Measurements from ENCODE around the gene FANCD2OS. TPM values are rescaled to one million over a fixed set of nuclear protein-coding genes. Genes with fewer than 3 reads are reported as not detected.
"Not testable (repeated sequence)": the region's sequence is repeated elsewhere in the genome, so short reads cannot be mapped to it uniquely, and the experiment has no call there.

The FANCD2OS gene
- total RNA-seq, 2 donors from 2014 or later, result not detected

GRCh38 chr3:10121064-10121463 is 13.0 kb upstream of the FANCD2OS start:
- no peak for ATAC-seq (replicated peaks)
- no peaks in the 10 kb centered on the region for H3K27me3 Mint-ChIP-seq
- peaks cover 22% of the 10 kb centered on the region for H3K4me1 Mint-ChIP-seq
- H3K27ac Mint-ChIP-seq, result peak overlapping the region; percentile 21
- H3K36me3 Mint-ChIP-seq (ENCODE audit: low read depth), result peaks cover 93% of the 10 kb centered on the region
- no peaks in the 10 kb centered on the region for H3K9me3 Mint-ChIP-seq
- H3K4me3 Mint-ChIP-seq, result no peak overlapping the region

- H3K27ac Mint-ChIP-seq, result no peak overlapping the region
Observed at GRCh38 chr3:10119376-10119775, 11.3 kb upstream of the FANCD2OS start.

GRCh38 chr3:10116928-10117327 is 8.9 kb upstream of the FANCD2OS start:
- no peaks in the 10 kb centered on the region for H3K9me3 Mint-ChIP-seq
- no peaks in the 10 kb centered on the region for H3K27me3 Mint-ChIP-seq
- peaks cover 64% of the 10 kb centered on the region for H3K36me3 Mint-ChIP-seq (ENCODE audit: low read depth)
- ATAC-seq (replicated peaks), result no peak
- H3K4me1 Mint-ChIP-seq, result peaks cover 10% of the 10 kb centered on the region
- H3K4me3 Mint-ChIP-seq, result peak overlapping the region; percentile 95
- peak overlapping the region; percentile 94 for H3K27ac Mint-ChIP-seq

More at GRCh38 chr3:10119376-10119775, 11.3 kb upstream of the FANCD2OS start:
- Mint-ChIP-seq H3K9me3 (no peaks in the 10 kb centered on the region), H3K36me3 (ENCODE audit: low read depth) (peaks cover 85% of the 10 kb centered on the region), H3K27me3 (no peaks in the 10 kb centered on the region), H3K4me1 (peaks cover 17% of the 10 kb centered on the region), H3K4me3 (no peak overlapping the region)
- ATAC-seq (replicated peaks), result no peak

- Mint-ChIP-seq H3K4me3 (peak overlapping the region; percentile 95), H3K9me3 (no peaks in the 10 kb centered on the region), H3K36me3 (ENCODE audit: low read depth) (peaks cover 57% of the 10 kb centered on the region), H3K27ac (peak overlapping the region; percentile 94), H3K4me1 (peaks cover 10% of the 10 kb centered on the region), H3K27me3 (no peaks in the 10 kb centered on the region)
- peak; percentile 29 for ATAC-seq (replicated peaks)
Observed at GRCh38 chr3:10116138-10116460, 8.0 kb upstream of the FANCD2OS start.

GRCh38 chr3:10115326-10116137 is 7.5 kb upstream of the FANCD2OS start, which contains the start of gene BRK1:
Gene BRK1 (plus strand): TSS chr3:10115675. CDS start chr3:10115702, 27 bp downstream.
- no peaks in the 10 kb centered on the region for H3K9me3 Mint-ChIP-seq
- H3K27ac Mint-ChIP-seq, result peak within 1 kb of the TSS; percentile 94
- peak within 1 kb of the TSS; percentile 95 for H3K4me3 Mint-ChIP-seq
- H3K36me3 Mint-ChIP-seq (ENCODE audit: low read depth), result peaks cover 51% of the 10 kb centered on the region
- peak; percentile 98 for ATAC-seq (replicated peaks)
- H3K27me3 Mint-ChIP-seq, result no peaks in the 10 kb centered on the region
- peaks cover 6% of the 10 kb centered on the region for H3K4me1 Mint-ChIP-seq

GRCh38 chr3:10106919-10107318 is 1.1 kb downstream of the FANCD2OS start:
- no peaks in the 10 kb centered on the region for H3K4me1 Mint-ChIP-seq
- H3K9me3 Mint-ChIP-seq, result no peaks in the 10 kb centered on the region
- H3K27me3 Mint-ChIP-seq, result no peaks in the 10 kb centered on the region
- no peak overlapping the region for H3K27ac Mint-ChIP-seq
- H3K4me3 Mint-ChIP-seq, result no peak overlapping the region
- ATAC-seq (replicated peaks), result no peak
- H3K36me3 Mint-ChIP-seq (ENCODE audit: low read depth), result peaks cover 4% of the 10 kb centered on the region

- H3K36me3 Mint-ChIP-seq (ENCODE audit: low read depth), result peaks cover 67% of the 10 kb centered on the region
- no peak for ATAC-seq (replicated peaks)
- H3K27me3 Mint-ChIP-seq, result no peaks in the 10 kb centered on the region
- H3K4me3 Mint-ChIP-seq, result no peak overlapping the region
- no peaks in the 10 kb centered on the region for H3K9me3 Mint-ChIP-seq
- no peaks in the 10 kb centered on the region for H3K4me1 Mint-ChIP-seq
- no peak overlapping the region for H3K27ac Mint-ChIP-seq
Observed at GRCh38 chr3:10099041-10099440, 9.0 kb downstream of the FANCD2OS start.

GRCh38 chr3:10093678-10094077 is 14.4 kb downstream of the FANCD2OS start:
- peaks cover 72% of the 10 kb centered on the region for H3K36me3 Mint-ChIP-seq (ENCODE audit: low read depth)

GRCh38 chr3:10091387-10091786 is 16.7 kb downstream of the FANCD2OS start:
- H3K4me1 Mint-ChIP-seq; H3K9me3 Mint-ChIP-seq; H3K27me3 Mint-ChIP-seq; H3K27ac Mint-ChIP-seq; H3K4me3 Mint-ChIP-seq; ATAC-seq (replicated peaks): not testable (repeated sequence)
- H3K36me3 Mint-ChIP-seq (ENCODE audit: low read depth), result peaks cover 72% of the 10 kb centered on the region

More at GRCh38 chr3:10093678-10094077, 14.4 kb downstream of the FANCD2OS start:
- no peaks in the 10 kb centered on the region for H3K4me1 Mint-ChIP-seq
- H3K4me3 Mint-ChIP-seq, result no peak overlapping the region
- no peak overlapping the region for H3K27ac Mint-ChIP-seq
- H3K27me3 Mint-ChIP-seq, result no peaks in the 10 kb centered on the region
- H3K9me3 Mint-ChIP-seq, result no peaks in the 10 kb centered on the region
- no peak for ATAC-seq (replicated peaks)

- peaks cover 72% of the 10 kb centered on the region for H3K36me3 Mint-ChIP-seq (ENCODE audit: low read depth)
- H3K27me3 Mint-ChIP-seq, result not testable (repeated sequence)
Observed at GRCh38 chr3:10090774-10091173, 17.3 kb downstream of the FANCD2OS start.

GRCh38 chr3:10090179-10090578 is 17.9 kb downstream of the FANCD2OS start:
- H3K27ac Mint-ChIP-seq, result no peak overlapping the region
- H3K9me3 Mint-ChIP-seq, result no peaks in the 10 kb centered on the region
- peaks cover 74% of the 10 kb centered on the region for H3K36me3 Mint-ChIP-seq (ENCODE audit: low read depth)
- no peak for ATAC-seq (replicated peaks)
- no peaks in the 10 kb centered on the region for H3K4me1 Mint-ChIP-seq
- no peaks in the 10 kb centered on the region for H3K27me3 Mint-ChIP-seq
- H3K4me3 Mint-ChIP-seq, result no peak overlapping the region

More at GRCh38 chr3:10090774-10091173, 17.3 kb downstream of the FANCD2OS start:
- not testable (repeated sequence) for H3K9me3 Mint-ChIP-seq; H3K27ac Mint-ChIP-seq; H3K4me3 Mint-ChIP-seq; H3K4me1 Mint-ChIP-seq; ATAC-seq (replicated peaks)

GRCh38 chr3:10088256-10088655 is 19.8 kb downstream of the FANCD2OS start:
- H3K27me3 Mint-ChIP-seq, result no peaks in the 10 kb centered on the region
- ATAC-seq (replicated peaks), result no peak
- H3K4me3 Mint-ChIP-seq, result no peak overlapping the region
- H3K9me3 Mint-ChIP-seq, result no peaks in the 10 kb centered on the region
- H3K27ac Mint-ChIP-seq, result no peak overlapping the region
- H3K4me1 Mint-ChIP-seq, result no peaks in the 10 kb centered on the region
- H3K36me3 Mint-ChIP-seq (ENCODE audit: low read depth), result peaks cover 75% of the 10 kb centered on the region

GRCh38 chr3:10085738-10086137 is 22.3 kb downstream of the FANCD2OS start:
- H3K27me3 Mint-ChIP-seq, result no peaks in the 10 kb centered on the region
- no peak overlapping the region for H3K4me3 Mint-ChIP-seq
- no peak overlapping the region for H3K27ac Mint-ChIP-seq
- H3K4me1 Mint-ChIP-seq, result no peaks in the 10 kb centered on the region
- no peaks in the 10 kb centered on the region for H3K9me3 Mint-ChIP-seq
- peaks cover 82% of the 10 kb centered on the region for H3K36me3 Mint-ChIP-seq (ENCODE audit: low read depth)
- ATAC-seq (replicated peaks), result no peak

GRCh38 chr3:10081871-10082270 is 26.2 kb downstream of the FANCD2OS start:
- Mint-ChIP-seq H3K27me3 (no peaks in the 10 kb centered on the region), H3K27ac (no peak overlapping the region), H3K9me3 (no peaks in the 10 kb centered on the region), H3K36me3 (ENCODE audit: low read depth) (peaks cover 71% of the 10 kb centered on the region), H3K4me1 (no peaks in the 10 kb centered on the region), H3K4me3 (no peak overlapping the region)
- no peak for ATAC-seq (replicated peaks)

- Mint-ChIP-seq H3K27ac (no peak overlapping the region), H3K27me3 (no peaks in the 10 kb centered on the region), H3K9me3 (no peaks in the 10 kb centered on the region), H3K4me3 (no peak overlapping the region), H3K4me1 (no peaks in the 10 kb centered on the region), H3K36me3 (ENCODE audit: low read depth) (peaks cover 57% of the 10 kb centered on the region)
- ATAC-seq (replicated peaks), result no peak
Observed at GRCh38 chr3:10074666-10075065, 33.4 kb downstream of the FANCD2OS start.

All from activated T-helper 17 cell treated with anti-CD3 and anti-CD28 coated beads, Interleukin-2, amount 50 U/mL, for 72 hours (primary cell).